ENCODE measurements around the gene BARD1. TPM values are rescaled to one million over a fixed set of nuclear protein-coding genes. Genes with fewer than 3 reads are reported as not detected.

BARD1 gene
- polyA plus RNA-seq, 1 donor, result 8.6 TPM

DNA sequence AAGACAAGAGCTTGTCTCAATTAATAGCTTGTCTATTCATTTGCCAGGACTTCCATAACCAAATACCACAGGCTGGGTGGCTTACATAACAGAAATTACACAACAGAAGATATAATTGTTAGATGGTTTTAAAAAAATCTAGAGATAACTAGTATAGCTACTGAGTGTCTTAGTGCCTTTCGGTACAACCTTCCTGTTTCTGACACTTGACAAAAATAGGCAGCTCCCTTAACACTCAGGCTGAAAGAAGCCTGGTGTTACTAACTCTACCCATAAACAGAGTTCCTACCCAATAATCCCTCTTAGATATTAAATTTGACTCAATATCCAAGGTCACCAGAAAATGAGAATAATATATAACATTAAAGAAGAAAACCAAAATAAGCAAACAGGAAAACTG lies 129.7 kb downstream of the BARD1 start:
- H3K27me3 ChIP-seq (ENCODE audit: control insufficient read depth, insufficient read depth, low read length), result no peaks in the 10 kb centered on the region
- 100% methylated on average over 1 of the region's 1 CpG for WGBS (ENCODE audit: insufficient coverage, low lambda C conversion rate)
- H3K27ac ChIP-seq (ENCODE audit: low read length), result no peak overlapping the region
- no peaks in the 10 kb centered on the region for H3K9me3 ChIP-seq (ENCODE audit: control insufficient read depth, low read depth, low read length)
- H3K4me3 ChIP-seq (ENCODE audit: low read length), result no peak overlapping the region
- no peaks in the 10 kb centered on the region for H3K4me1 ChIP-seq (ENCODE audit: control insufficient read depth, insufficient read depth, low read length)
- no peak for DNase-seq
- H3K36me3 ChIP-seq (ENCODE audit: control insufficient read depth, insufficient read depth, low read length), result no peaks in the 10 kb centered on the region

- no peak for DNase-seq
- Histone ChIP-seq H3K4me3 (ENCODE audit: low read length) (no peak overlapping the region), H3K4me1 (ENCODE audit: control insufficient read depth, insufficient read depth, low read length) (no peaks in the 10 kb centered on the region), H3K27ac (ENCODE audit: low read length) (no peak overlapping the region), H3K27me3 (ENCODE audit: control insufficient read depth, insufficient read depth, low read length) (no peaks in the 10 kb centered on the region), H3K36me3 (ENCODE audit: control insufficient read depth, insufficient read depth, low read length) (no peaks in the 10 kb centered on the region), H3K9me3 (ENCODE audit: control insufficient read depth, low read depth, low read length) (no peaks in the 10 kb centered on the region)
- WGBS (ENCODE audit: insufficient coverage, low lambda C conversion rate), result 92% methylated on average over 3 of the region's 5 CpGs
Observed at GRCh38 chr2:214676421-214677089, 132.9 kb downstream of the BARD1 start.
